ENCODE data around the gene LIF.
"Not testable (repeated sequence)": the region's sequence is repeated elsewhere in the genome, so short reads cannot be mapped to it uniquely, and the experiment has no call there.

Gene LIF

DNA sequence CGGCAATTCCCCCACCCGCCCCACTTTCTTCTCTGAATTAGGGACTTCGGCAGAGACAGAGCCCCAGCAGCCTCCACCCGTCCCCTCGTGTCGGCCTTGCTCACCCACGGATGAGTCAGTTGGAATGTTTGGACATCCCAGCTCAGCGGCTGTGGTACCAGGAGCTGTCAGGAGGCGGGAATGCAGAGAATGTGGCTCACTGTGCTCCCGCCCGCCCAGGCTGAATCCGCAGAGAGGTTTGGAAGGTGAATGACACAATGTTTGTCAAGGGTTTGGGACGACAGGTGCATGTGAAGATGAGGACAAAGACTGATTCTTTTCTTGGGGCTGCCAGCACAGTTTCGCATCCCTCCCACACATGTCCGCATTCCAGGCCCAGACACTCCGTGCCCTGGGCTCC lies 39.6 kb downstream of the LIF start:
- peak; percentile 99 for DNase-seq (ENCODE audit: low read depth)

DNA sequence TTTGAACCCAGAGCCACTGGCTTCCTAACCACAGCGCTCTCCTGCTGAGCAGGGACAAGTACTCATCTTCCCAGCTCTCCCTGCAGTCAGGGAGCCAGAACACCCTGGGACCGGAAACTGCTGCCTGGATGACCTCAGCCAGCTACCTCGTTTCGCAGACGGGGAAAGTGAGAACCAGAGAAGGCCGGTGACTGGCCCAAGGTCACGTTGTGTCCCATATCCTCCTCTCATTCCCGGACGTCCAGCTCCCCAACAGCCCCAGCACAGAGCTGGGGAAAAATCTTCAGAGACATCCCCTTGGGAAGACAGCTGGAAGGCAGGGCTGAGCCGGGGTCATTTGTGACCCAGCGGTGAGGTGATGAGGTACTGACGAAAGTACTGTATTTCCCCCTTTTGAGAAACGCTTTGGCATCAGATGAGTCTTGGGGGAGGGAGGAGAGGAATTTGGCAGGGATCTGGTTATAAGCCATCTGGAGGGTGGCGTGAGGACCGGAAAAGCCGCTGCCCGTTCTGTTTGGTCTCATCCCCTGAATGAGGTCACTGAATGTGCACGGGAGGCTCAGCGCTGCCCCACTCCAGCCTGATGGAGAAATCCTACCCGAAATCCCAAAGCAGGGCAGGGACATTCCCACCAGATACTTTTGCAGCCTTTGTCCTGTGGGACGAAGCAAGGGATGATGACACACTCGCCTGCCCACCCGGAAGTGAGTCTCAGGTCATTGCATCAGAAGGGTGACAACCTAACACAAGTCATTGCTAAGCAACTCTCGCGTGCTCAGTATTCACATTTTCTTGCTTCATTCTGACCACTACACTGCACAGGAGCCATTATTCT lies 41.1 kb downstream of the LIF start:
- peak; percentile 98 for DNase-seq (ENCODE audit: low read depth)

DNA sequence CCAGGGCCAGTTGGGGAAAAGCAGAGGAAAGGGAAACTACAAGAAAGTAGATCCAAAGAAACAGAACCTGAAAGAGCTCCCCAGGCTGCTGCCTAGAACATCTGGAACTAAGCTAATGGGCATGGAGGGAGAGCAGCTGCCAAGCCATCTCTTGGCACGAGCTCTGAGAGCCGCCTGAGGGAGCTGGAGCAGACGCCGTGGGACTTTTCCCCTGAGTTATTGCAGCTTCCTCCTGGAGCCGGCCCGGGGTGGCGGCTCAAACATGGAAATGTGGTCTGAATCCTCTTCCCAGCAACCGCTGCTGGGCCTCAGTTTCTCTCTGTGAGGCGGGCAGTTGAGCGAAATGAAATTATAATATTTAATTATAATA lies 41.8 kb downstream of the LIF start:
- DNase-seq (ENCODE audit: low read depth) = peak; percentile 65

DNA sequence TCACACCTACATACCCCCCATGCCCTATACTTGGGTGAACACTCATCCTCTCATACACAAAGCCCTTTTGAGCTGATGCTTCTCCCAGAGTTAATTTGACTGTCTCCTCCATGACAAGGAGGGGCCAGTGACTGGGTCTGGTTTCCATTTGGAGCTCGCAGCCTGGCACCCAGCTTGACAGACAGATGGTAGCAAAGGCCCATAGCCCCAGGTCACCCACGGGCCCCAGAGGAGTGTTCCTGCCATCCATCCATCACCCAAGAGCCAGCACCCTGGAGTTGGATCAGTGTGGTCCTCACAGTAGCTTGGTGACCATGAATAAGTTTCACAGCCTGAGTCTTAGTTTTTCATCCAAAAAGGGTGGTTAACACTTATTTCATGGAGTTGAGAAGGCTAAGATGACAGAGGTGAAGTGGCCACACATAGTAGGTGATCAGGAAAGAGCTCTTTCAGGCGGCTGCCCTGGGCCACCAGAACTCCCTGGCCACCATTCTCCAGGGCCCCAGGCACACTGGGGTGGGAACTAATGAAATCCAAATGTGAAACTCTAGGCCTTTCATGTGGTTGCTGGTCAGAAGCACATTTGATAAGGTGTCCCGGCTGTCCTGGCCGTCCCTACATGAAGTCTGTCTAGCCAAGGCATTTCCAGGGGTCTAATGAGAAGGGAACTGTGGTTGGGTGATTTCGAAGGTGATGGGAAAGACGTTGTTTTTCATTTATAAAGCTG lies 42.4 kb downstream of the LIF start:
- DNase-seq (ENCODE audit: low read depth) = peak; percentile 24

DNA sequence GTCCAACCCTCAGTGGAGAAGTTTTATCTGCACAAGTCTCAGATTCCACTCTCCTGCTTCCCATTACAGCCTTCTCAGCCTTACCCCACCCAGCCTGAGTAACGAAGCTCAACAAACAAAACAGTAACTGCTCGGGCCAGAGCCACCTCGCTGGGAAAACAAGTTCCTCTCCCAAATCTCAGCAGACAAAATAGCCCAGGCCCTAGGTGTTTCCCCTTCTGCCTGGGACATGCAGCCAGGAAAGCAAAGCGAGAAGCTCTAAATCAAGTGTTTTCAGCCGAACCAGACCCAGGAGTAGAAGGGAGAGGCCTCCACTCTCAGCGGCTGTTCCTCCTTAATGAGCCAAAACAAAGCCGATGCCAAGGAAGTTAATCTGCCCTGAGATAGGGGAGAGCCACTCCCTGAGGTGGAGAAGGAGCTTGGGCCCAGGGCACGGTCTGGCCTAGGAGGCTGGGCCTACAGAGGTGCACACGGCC lies 44.0 kb downstream of the LIF start:
- no peak for DNase-seq (ENCODE audit: low read depth)

DNA sequence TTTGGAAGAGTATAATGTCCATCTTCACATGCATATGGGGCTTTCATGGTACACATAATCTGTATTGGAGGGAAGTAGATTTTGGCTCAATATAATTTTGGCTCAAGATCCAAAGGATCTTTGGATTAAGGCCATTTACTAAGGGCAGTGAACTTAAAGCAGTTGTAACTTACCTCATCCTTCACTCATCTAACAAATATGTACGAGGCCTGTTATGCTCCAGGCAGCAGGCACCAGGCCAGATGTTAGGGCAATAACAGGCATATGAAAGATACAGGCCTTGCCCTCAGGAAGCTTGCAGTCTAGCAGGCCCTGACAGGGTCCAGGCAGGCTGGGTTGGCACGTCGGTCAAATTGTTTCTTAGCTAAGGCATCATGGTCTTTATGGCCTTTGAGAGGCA lies 44.6 kb downstream of the LIF start:
- peak; percentile 72 for DNase-seq (ENCODE audit: low read depth)

DNA sequence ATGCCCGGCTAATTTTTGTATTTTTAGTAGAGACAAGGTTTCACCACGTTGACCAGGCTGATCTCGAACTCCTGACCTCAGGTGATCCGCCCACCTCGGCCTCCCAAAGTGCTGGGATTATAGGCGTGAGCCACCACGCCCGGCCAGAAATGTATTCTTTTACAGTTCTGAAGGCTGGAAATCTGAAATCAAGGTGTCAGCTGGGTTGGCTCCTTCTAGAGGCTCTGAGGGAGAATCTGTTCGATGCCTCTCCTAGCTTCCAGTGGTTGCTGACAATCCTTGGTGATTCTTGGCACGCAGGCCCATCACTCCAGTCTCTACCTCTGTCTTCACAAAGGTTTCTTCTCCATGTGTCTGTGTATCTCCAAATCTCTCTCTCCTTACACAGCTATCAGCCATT lies 45.7 kb downstream of the LIF start:
- not testable (repeated sequence) for DNase-seq (ENCODE audit: low read depth)

DNA sequence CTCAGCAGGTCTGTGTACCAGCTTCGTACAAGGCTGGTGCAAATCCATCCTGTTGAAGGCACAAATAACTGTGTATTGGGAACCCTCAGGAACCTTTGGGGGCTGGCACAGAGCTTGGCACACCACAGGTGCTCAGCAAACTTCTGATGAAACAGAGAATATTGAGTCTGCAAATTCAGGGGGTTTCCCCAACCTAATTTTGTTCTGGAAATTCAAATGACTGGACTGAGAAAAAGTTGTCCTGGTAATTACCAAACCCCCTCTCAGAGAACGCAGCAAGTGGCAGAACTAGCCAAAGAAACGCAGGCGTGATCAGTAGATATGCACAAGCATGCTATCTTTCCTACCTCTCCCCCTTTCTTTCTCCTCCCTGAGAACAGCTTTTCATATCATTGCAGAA lies 47.6 kb downstream of the LIF start:
- no peak for DNase-seq (ENCODE audit: low read depth)

DNA sequence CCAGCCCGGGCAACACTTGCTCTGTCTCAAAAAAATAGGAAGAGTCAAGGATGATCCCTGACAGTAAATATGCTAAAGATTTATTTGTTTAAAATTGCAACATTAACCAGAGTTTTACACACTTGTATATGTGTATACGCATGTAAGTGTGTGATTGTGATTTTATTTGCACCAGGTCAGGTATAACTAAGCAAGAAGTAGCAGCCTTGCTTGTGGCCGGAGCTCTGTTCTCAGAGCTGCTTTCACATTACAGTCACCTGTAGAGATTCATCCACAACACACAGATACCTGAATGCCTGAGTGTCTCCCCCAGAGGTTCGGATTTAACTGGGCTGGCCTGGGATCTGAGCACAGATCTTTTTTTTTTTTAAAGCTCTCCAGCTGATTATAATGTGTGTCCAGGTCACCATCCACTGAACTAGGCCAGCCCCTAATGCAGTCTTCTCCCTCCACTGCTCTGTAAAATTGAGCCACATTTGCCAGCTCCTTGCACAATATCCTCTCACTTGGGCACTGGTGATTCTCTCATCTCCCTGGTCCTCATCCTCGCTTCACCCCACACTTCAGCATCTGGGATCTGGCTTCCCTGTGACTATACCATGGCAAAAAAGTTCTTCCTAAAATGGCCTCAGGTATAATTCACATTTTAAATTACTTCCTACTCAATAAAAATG lies 48.3 kb downstream of the LIF start:
- no peak for DNase-seq (ENCODE audit: low read depth)

DNA sequence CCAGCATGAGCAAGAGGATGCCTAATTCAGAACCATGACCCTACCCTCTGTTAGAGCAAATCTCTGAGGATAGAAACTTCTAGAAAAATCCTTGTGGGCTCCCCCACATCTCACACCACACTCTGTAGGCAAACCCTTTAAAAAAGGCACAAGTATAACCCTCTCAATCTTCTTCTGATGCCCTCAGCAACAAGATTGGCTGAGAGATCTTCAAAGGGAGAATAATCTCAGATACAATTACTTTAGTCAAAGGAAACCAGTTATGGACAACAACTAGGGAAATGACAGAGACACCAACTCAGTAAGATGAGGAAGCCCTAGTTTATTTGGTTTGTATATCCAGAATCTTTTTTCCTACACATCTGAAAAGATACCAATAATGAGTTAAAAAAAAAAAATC lies 49.2 kb downstream of the LIF start:
- DNase-seq (ENCODE audit: low read depth) = no peak

DNA sequence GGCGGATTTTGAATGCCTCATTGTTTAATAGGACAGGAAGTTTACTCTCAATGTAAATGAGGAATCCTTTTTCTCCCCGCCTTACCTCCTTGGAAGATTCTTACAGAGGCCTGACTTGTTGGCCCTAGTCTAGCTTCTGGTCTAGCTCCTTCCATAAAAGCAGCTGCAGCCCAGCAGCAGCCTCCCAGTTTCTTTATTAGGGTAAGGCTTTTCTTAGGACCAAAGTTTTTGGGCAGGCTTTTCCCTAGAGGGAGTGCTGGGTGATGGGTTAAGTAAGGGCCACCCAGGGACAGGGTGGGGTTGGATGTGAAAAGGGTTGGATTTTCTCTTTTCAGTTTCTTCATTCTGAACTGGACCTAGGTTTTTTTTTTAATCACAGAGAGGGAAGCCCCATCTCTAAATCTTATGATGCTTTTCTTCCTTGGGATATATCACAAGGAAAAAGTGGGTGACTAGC lies 49.7 kb downstream of the LIF start:
- DNase-seq (ENCODE audit: low read depth) = no peak

DNA sequence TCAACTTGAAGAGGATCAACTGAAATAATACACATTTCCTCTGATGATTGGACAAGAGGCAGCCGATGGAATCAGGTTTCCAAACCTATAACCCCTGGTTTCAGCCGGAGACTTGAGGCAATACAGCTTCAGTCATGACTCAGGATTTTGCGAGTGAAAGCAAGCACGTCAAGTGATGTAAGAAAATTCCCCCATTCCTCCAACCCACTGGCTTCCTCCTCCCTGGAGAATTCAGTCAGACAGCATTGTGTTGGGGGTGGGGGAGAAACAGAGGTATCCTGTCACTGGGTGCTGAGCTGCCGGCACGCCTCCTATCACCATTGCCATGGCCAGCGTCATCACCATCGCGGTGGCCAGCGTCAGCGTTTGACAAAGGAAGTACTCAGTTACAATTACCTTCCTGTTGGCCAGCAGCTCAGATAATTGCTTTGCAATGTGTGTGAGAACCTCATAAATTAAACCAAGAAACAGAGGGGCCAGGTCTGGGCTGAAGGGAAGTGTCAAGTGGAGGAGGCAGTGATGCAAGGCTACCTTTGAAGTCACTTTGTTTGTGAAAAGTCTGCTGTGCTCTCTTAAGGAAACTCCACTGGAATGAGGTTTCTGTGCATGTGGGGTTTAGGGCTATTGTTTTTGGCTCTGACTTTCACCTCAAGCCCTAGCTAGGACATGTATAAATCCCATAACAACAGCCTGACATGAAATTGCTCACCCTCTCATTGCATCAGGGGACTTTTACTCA lies 50.2 kb downstream of the LIF start:
- DNase-seq (ENCODE audit: low read depth) = peak; percentile 100

DNA sequence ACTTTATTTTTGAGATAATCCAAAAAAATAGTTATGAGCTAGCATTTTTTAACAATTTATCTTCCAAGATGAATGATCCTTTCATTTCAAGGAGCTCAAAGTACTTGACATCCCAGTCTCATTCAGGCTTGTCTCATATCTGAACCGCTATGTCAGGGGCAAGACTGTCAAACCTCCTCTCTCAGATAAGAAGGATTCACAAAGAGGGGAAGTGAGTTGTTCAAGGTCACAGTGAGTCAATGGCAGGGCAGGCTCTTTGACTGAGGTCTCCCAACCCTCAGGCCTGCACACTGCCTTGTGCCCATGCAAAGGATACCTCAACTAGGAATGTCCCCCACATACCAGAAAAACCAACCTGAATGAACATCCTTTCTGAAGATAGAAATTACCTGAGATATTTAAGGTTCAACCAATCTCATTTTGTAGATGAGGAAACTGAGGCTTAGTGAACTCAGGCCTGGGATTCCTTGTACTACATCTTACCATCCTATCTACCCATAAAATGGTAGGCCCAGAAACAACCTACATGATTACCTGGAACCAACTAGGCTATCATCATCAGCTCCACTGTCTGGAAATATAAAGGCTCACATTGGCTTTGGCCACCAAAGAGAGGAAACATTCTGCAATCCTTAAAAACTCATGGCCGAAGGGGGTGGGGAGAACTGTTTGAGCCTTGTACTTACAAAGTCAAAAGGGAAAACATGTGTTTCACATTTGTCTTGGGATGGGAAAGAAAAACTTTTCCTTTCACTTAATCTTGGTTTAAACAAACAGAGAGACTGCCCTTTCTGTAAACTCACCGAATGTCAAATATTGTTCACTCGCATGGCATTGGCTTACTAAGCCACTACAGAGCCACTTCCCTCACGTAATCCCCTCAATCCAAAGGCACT lies 51.1 kb downstream of the LIF start:
- DNase-seq (ENCODE audit: low read depth) = peak; percentile 80

DNA sequence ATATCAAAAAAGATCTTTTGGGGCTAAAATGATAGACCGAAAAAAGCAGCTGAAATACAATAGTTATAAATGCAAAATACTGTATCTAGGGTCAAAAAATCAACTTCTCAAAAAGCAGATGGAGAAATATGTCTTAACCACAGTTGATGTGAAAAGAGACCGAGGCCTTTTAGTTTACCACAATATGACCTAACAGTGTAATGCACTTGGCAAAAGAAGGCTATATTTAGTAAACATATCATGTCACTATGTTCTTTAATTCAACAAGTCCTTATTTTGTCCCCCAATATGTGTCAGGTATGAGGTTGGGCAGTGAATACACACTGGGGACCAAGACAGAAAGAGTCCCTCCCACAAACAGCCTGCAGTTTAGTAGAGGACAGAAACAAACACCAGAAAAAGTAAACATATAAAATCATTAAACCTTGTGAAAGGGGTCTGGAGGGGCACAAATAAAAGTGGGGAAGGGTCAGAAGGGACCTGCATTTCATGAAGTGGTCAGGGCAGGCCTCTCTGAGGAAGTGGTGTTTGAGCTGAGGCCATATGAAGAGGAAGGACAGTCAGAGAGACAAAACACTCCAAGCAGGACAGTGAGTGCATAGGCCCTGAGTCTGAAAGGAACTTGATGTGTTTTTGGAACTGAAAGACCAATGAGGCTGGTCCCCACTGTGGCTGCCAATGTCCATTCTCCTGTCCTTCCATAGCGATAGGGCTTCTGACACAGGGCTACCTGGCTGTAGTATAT lies 53.4 kb downstream of the LIF start:
- DNase-seq (ENCODE audit: low read depth) = no peak

DNA sequence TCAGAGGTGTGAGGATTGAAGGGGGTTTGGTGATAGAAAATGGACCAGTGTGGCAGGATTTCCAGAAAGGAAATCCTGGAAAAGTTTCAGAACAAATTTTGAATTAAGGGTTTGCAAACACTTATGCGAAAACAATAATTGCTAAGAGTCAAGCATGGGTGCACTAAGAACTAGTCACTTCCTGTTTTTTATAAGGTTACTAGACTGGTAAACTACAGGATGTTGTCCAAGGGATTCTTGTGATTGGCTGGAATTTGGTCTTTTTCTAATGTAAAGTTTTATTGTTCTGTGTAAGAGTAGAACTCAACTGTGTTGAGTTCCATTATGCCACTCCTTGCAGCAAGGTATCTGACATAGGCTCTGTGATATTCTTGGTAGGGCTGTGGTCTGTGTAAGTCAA lies 54.1 kb downstream of the LIF start:
- peak; percentile 53 for DNase-seq (ENCODE audit: low read depth)

DNA sequence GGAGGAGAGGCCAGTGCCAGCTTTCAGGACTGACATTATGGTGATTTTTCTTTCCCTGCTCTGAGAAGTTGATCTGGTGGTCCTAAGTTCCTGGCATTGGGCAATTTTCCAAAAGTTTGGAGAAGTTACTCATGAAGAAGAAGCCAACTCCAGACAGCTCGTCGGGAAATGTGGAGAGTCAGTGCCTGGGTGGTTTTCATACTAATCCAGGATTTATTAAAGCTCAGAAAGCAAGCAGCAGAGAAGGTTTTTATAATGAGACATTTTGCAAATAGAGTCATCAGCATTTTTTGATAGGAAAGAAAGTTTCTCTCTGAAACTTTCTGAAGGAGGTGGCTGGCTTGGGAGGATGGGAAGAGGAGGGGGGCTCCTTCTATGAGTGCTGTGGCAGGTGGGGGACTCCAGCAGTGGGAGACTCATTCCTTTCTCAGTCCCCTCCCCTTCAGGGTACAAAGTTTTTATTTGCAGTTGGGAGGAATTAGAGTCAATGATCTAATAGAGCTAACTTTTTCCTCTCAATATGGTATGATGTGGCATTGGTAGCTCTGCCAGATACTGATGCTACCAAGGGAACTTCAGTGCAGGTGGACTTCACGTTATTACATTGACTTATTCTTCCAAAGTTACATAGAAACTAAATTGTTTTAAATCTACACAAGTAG lies 55.4 kb downstream of the LIF start:
- DNase-seq (ENCODE audit: low read depth) = no peak

DNA sequence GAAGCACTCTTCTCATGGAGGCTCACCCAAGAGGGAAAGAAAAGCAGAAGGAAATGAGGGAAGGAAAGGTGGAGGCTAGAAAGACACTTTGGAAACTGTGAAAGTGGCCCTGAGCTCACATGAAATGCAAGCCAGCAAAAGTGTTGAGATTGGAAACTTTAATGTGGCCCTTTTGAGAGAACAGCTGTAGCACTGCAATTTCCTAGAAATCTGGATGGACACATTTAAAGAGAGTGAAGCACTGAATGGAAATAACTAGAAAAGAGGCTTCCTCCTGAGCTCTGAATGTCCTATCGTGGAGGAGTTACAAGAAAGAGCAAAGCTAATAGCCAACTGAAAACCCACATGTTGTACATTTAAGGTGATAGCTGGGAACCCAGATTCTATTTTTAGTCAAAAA lies 56.0 kb downstream of the LIF start:
- no peak for DNase-seq (ENCODE audit: low read depth)

Data from ELR (cell line).